Upper lobe of left lung (tissue), 6 donors: Measurements from ENCODE around the gene IQUB. TPM values are rescaled to one million over a fixed set of nuclear protein-coding genes. Genes with fewer than 3 reads are reported as not detected.
"Not testable (repeated sequence)": the region's sequence is repeated elsewhere in the genome, so short reads cannot be mapped to it uniquely, and the experiment has no call there.

ENCODE experiments used
- ATAC-seq, 2 donors: fragments of 200-7000 bp; cut with Tn5 transposase; one replicate each; pipeline ENCODE4 v1.9.1; 2022; ENCODE audit warnings: mild to moderate bottlenecking in 2 of 2, moderate library complexity in 2 of 2; ENCODE audit not compliant: low FRiP score in 2 of 2
- DNase-seq, 2 donors: peaks; one replicate each; pipeline ENCODE4 v3.0.0-alpha.2; 2019 to 2020
- H3K27ac ChIP-seq, 4 donors: fragments of 200-600 bp; sonication (generic); one replicate each; pipeline ENCODE4 v1.5.1; 2016 to 2019
- H3K27me3 ChIP-seq, 4 donors: fragments of 200-600 bp; sonication (generic); one replicate each; pipeline ENCODE4 v1.5.1; 2017 to 2019
- H3K36me3 ChIP-seq, 4 donors: fragments of 200-600 bp; sonication (generic); one replicate each; pipeline ENCODE4 v1.5.1; 2016 to 2019
- H3K4me1 ChIP-seq, 4 donors: fragments of 200-600 bp; sonication (generic); one replicate each; pipeline ENCODE4 v1.5.1; 2018 to 2019
- H3K4me3 ChIP-seq, 4 donors: fragments of 200-600 bp; sonication (generic); one replicate each; pipeline ENCODE4 v1.5.1; 2017 to 2019; ENCODE audit warnings: mild to moderate bottlenecking in 2 of 4, moderate library complexity in 1 of 4
- H3K9me3 ChIP-seq, 4 donors: fragments of 200-600 bp; sonication (generic); one replicate each; pipeline ENCODE4 v1.5.1; 2018 to 2019
- CTCF ChIP-seq, 6 experiments: fragments of 450-650 bp in 4 of 6; fragments of 200-600 bp in 2 of 6; sonication (generic) in 2 of 6; IDR thresholded peaks; one replicate each; pipeline ENCODE4 v1.5.1; 2016 to 2019; ENCODE audit warnings: antibody characterized with exemption in 6 of 6
- EP300 ChIP-seq, 4 donors: sonication (generic); formaldehyde crosslinking; IDR thresholded peaks; one replicate each; pipeline ENCODE4 v1.5.1; 2017; ENCODE audit warnings: antibody characterized with exemption in 4 of 4, control low read depth in 2 of 4
- POLR2A ChIP-seq, 4 donors: fragments of 450-650 bp; IDR thresholded peaks; one replicate each; pipeline ENCODE4 v1.5.1; 2016 to 2017; ENCODE audit warnings: antibody characterized with exemption in 4 of 4, mild to moderate bottlenecking in 2 of 4
- POLR2AphosphoS5 ChIP-seq, 2 donors: sonication (generic); formaldehyde crosslinking; IDR thresholded peaks; one replicate each; pipeline ENCODE4 v1.5.1; 2017; ENCODE audit warnings: antibody characterized with exemption in 2 of 2
- WGBS, 2 donors: methylation state at CpG; one replicate each; pipeline ENCODE4 v1.1.5; 2017 to 2018; 5-methylcytosine and 5-hydroxymethylcytosine counted together
- total RNA-seq, 6 donors: library from RNA; depleted of rRNA in 4 of 6; stranded (reverse); fragments of >200 nt in 4 of 6; gene quantifications; one replicate each; pipeline versions ENCODE4 v1.1.0 to v1.2.1, GENCODE V29; 2016 to 2021
- donor health status: DM: no; HTN: no; CAD: no; lungs with moderate emphysema.
- donor health status: DM: no; HTN: yes; CAD: no; lungs with severe emphysema.

IQUB gene
- total RNA-seq, 6 donors from 2014 or later = 0.66 to 19.7 (median 2.0) TPM

GRCh38 chr7:123480107-123480506 is 54.3 kb downstream of the IQUB start:
- H3K9me3 ChIP-seq = no peaks in the 10 kb centered on the region
- TF ChIP-seq POLR2AphosphoS5 (IDR thresholded peaks at IDR 0.05) (no peak), CTCF (IDR thresholded peaks at IDR 0.05) (no peak), EP300 (IDR thresholded peaks at IDR 0.05) (no peak), POLR2A (IDR thresholded peaks at IDR 0.05) (no peak)
- H3K27ac ChIP-seq = no peak overlapping the region
- WGBS, 2 donors = 66 to 77% methylated on average over 3 of the region's 3 CpGs
- no peaks in the 10 kb centered on the region for H3K27me3 ChIP-seq
- H3K4me3 ChIP-seq = no peak overlapping the region
- no peaks in the 10 kb centered on the region for H3K4me1 ChIP-seq
- no peak for ATAC-seq
- DNase-seq = no peak
- H3K36me3 ChIP-seq = no peaks in the 10 kb centered on the region

GRCh38 chr7:123478056-123478455 is 56.3 kb downstream of the IQUB start:
- H3K4me3 ChIP-seq, DNase-seq, H3K27ac ChIP-seq, ATAC-seq, H3K27me3 ChIP-seq, H3K9me3 ChIP-seq, H3K4me1 ChIP-seq, H3K36me3 ChIP-seq: not testable (repeated sequence)
- 90 to 100% methylated on average over 1 of the region's 1 CpG for WGBS, 2 donors

GRCh38 chr7:123472750-123473445 is 61.5 kb downstream of the IQUB start:
- no peaks in the 10 kb centered on the region for H3K36me3 ChIP-seq
- 46 to 63% methylated on average over 2 of the region's 2 CpGs for WGBS, 2 donors
- H3K4me1 ChIP-seq = no peaks in the 10 kb centered on the region
- no peak overlapping the region for H3K4me3 ChIP-seq
- H3K9me3 ChIP-seq = no peaks in the 10 kb centered on the region
- no peak overlapping the region for H3K27ac ChIP-seq
- TF ChIP-seq CTCF (IDR thresholded peaks at IDR 0.05) (no peak), POLR2A (IDR thresholded peaks at IDR 0.05) (no peak), EP300 (IDR thresholded peaks at IDR 0.05) (no peak), POLR2AphosphoS5 (IDR thresholded peaks at IDR 0.05) (no peak)
- DNase-seq (no peak), ATAC-seq (no peak)
- no peaks in the 10 kb centered on the region for H3K27me3 ChIP-seq

- Histone ChIP-seq H3K36me3 (no peaks in the 10 kb centered on the region), H3K27me3 (no peaks in the 10 kb centered on the region), H3K27ac (no peak overlapping the region), H3K9me3 (no peaks in the 10 kb centered on the region), H3K4me3 (no peak overlapping the region), H3K4me1 (no peaks in the 10 kb centered on the region)
- TF ChIP-seq CTCF (IDR thresholded peaks at IDR 0.05) (no peak), POLR2AphosphoS5 (IDR thresholded peaks at IDR 0.05) (no peak), EP300 (IDR thresholded peaks at IDR 0.05) (no peak), POLR2A (IDR thresholded peaks at IDR 0.05) (no peak)
- no peak for DNase-seq
- WGBS, 2 donors = 88 to 94% methylated on average over 2 of the region's 2 CpGs
- no peak for ATAC-seq
Measured at GRCh38 chr7:123472327-123472726, 62.1 kb downstream of the IQUB start.

- H3K9me3 ChIP-seq = no peaks in the 10 kb centered on the region
- no peak for TF ChIP-seq POLR2A (IDR thresholded peaks at IDR 0.05)
- TF ChIP-seq CTCF (IDR thresholded peaks at IDR 0.05) = no peak
- no peak for TF ChIP-seq POLR2AphosphoS5 (IDR thresholded peaks at IDR 0.05)
- no peak for TF ChIP-seq EP300 (IDR thresholded peaks at IDR 0.05)
- no peak for ATAC-seq
- H3K27ac ChIP-seq = no peak overlapping the region
- no peak overlapping the region for H3K4me3 ChIP-seq
- H3K36me3 ChIP-seq = no peaks in the 10 kb centered on the region
- H3K27me3 ChIP-seq = no peaks in the 10 kb centered on the region
- DNase-seq = no peak
- H3K4me1 ChIP-seq = no peaks in the 10 kb centered on the region
- 81 to 88% methylated on average over 5 of the region's 5 CpGs for WGBS, 2 donors
Measured at GRCh38 chr7:123468303-123468702, 66.1 kb downstream of the IQUB start.
